ENCODE data around the gene CCDC88C. TPM values are rescaled to one million over a fixed set of nuclear protein-coding genes. Genes with fewer than 3 reads are reported as not detected.
A peak's percentile ranks its signal among the peaks of the same experiment; 100 is the strongest.

Gene CCDC88C
- total RNA-seq, 2 donors from 2014 or later, result 333 to 339 TPM

- H3K27ac Mint-ChIP-seq, result peak overlapping the region; percentile 99
Observed at GRCh38 chr14:91354979-91355685, 62.5 kb downstream of the CCDC88C start.

GRCh38 chr14:91354221-91354916 lies 63.3 kb downstream of the CCDC88C start:
- ATAC-seq (no peak), DNase-seq (no peak)
- H3K27ac Mint-ChIP-seq, result peak overlapping the region; percentile 99
- peak overlapping the region; percentile 69 for H3K4me3 Mint-ChIP-seq
- H3K27me3 Mint-ChIP-seq, result no peaks in the 10 kb centered on the region
- H3K36me3 Mint-ChIP-seq (ENCODE audit: low read depth), result peaks cover 5% of the 10 kb centered on the region
- peaks cover 74% of the 10 kb centered on the region for H3K4me1 Mint-ChIP-seq
- no peaks in the 10 kb centered on the region for H3K9me3 ChIP-seq (ENCODE audit: control insufficient read depth, low read length, poor library complexity, severe bottlenecking)

More at GRCh38 chr14:91354979-91355685, 62.5 kb downstream of the CCDC88C start:
- Mint-ChIP-seq H3K4me1 (peaks cover 73% of the 10 kb centered on the region), H3K36me3 (ENCODE audit: low read depth) (peaks cover 5% of the 10 kb centered on the region), H3K27me3 (no peaks in the 10 kb centered on the region), H3K4me3 (peak overlapping the region; percentile 83)
- no peaks in the 10 kb centered on the region for H3K9me3 ChIP-seq (ENCODE audit: control insufficient read depth, low read length, poor library complexity, severe bottlenecking)
- DNase-seq, result no peak
- peak; percentile 18 for ATAC-seq

- ATAC-seq (no peak), DNase-seq (no peak)
- peaks cover 82% of the 10 kb centered on the region for H3K4me1 Mint-ChIP-seq
- peak overlapping the region; percentile 93 for H3K4me3 Mint-ChIP-seq
- peak overlapping the region; percentile 99 for H3K27ac Mint-ChIP-seq
- peaks cover 5% of the 10 kb centered on the region for H3K36me3 Mint-ChIP-seq (ENCODE audit: low read depth)
- no peaks in the 10 kb centered on the region for H3K9me3 ChIP-seq (ENCODE audit: control insufficient read depth, low read length, poor library complexity, severe bottlenecking)
- no peaks in the 10 kb centered on the region for H3K27me3 Mint-ChIP-seq
Observed at GRCh38 chr14:91352728-91353692, 64.6 kb downstream of the CCDC88C start.

- peaks cover 81% of the 10 kb centered on the region for H3K4me1 Mint-ChIP-seq
- no peak for DNase-seq
- H3K27ac Mint-ChIP-seq, result peak overlapping the region; percentile 99
- no peak for ATAC-seq
- no peaks in the 10 kb centered on the region for H3K27me3 Mint-ChIP-seq
- H3K9me3 ChIP-seq (ENCODE audit: control insufficient read depth, low read length, poor library complexity, severe bottlenecking), result no peaks in the 10 kb centered on the region
- peak overlapping the region; percentile 93 for H3K4me3 Mint-ChIP-seq
- H3K36me3 Mint-ChIP-seq (ENCODE audit: low read depth), result peaks cover 5% of the 10 kb centered on the region
Observed at GRCh38 chr14:91352053-91352452, 65.6 kb downstream of the CCDC88C start.

- ATAC-seq (no peak), DNase-seq (no peak)
- H3K27ac Mint-ChIP-seq, result peak overlapping the region; percentile 99
- peaks cover 80% of the 10 kb centered on the region for H3K4me1 Mint-ChIP-seq
- H3K9me3 ChIP-seq (ENCODE audit: control insufficient read depth, low read length, poor library complexity, severe bottlenecking), result no peaks in the 10 kb centered on the region
- H3K27me3 Mint-ChIP-seq, result no peaks in the 10 kb centered on the region
- H3K36me3 Mint-ChIP-seq (ENCODE audit: low read depth), result peaks cover 3% of the 10 kb centered on the region
- H3K4me3 Mint-ChIP-seq, result peak overlapping the region; percentile 93
Observed at GRCh38 chr14:91351512-91351862, 66.1 kb downstream of the CCDC88C start.

- Mint-ChIP-seq H3K27ac (peak overlapping the region; percentile 99), H3K4me1 (peaks cover 75% of the 10 kb centered on the region), H3K27me3 (no peaks in the 10 kb centered on the region), H3K36me3 (ENCODE audit: low read depth) (peaks cover 3% of the 10 kb centered on the region), H3K4me3 (peak overlapping the region; percentile 93)
- DNase-seq, result peak in 1 of 3 donors; percentile 40
- no peaks in the 10 kb centered on the region for H3K9me3 ChIP-seq (ENCODE audit: control insufficient read depth, low read length, poor library complexity, severe bottlenecking)
- peak; percentile 57 for ATAC-seq
Observed at GRCh38 chr14:91350813-91351511, 66.7 kb downstream of the CCDC88C start.

- Mint-ChIP-seq H3K4me3 (peak overlapping the region; percentile 93), H3K27me3 (no peaks in the 10 kb centered on the region), H3K27ac (peak overlapping the region; percentile 99), H3K4me1 (peaks cover 72% of the 10 kb centered on the region), H3K36me3 (ENCODE audit: low read depth) (peaks cover 3% of the 10 kb centered on the region)
- no peaks in the 10 kb centered on the region for H3K9me3 ChIP-seq (ENCODE audit: control insufficient read depth, low read length, poor library complexity, severe bottlenecking)
- no peak for DNase-seq
- no peak for ATAC-seq
Observed at GRCh38 chr14:91350483-91350812, 67.2 kb downstream of the CCDC88C start.

- Mint-ChIP-seq H3K27me3 (no peaks in the 10 kb centered on the region), H3K4me1 (peaks cover 66% of the 10 kb centered on the region), H3K27ac (peak overlapping the region; percentile 99), H3K4me3 (peak overlapping the region; percentile 93), H3K36me3 (ENCODE audit: low read depth) (peaks cover under 1% of the 10 kb centered on the region)
- H3K9me3 ChIP-seq (ENCODE audit: control insufficient read depth, low read length, poor library complexity, severe bottlenecking), result no peaks in the 10 kb centered on the region
- DNase-seq (peak; percentile 41 to 65 (median 59)), ATAC-seq (peak; percentile 88)
Observed at GRCh38 chr14:91349481-91350074, 68.0 kb downstream of the CCDC88C start.

- Mint-ChIP-seq H3K4me3 (peak overlapping the region; percentile 93), H3K36me3 (ENCODE audit: low read depth) (no peaks in the 10 kb centered on the region), H3K27ac (peak overlapping the region; percentile 99), H3K27me3 (no peaks in the 10 kb centered on the region), H3K4me1 (peaks cover 68% of the 10 kb centered on the region)
- ATAC-seq (peak; percentile 2), DNase-seq (no peak)
- H3K9me3 ChIP-seq (ENCODE audit: control insufficient read depth, low read length, poor library complexity, severe bottlenecking), result no peaks in the 10 kb centered on the region
Observed at GRCh38 chr14:91348845-91349465, 68.7 kb downstream of the CCDC88C start.

GRCh38 chr14:91346838-91347173 lies 70.8 kb downstream of the CCDC88C start:
- Mint-ChIP-seq H3K27me3 (no peaks in the 10 kb centered on the region), H3K27ac (peak overlapping the region; percentile 94), H3K4me3 (peak overlapping the region; percentile 7), H3K36me3 (ENCODE audit: low read depth) (no peaks in the 10 kb centered on the region), H3K4me1 (peaks cover 54% of the 10 kb centered on the region)
- no peaks in the 10 kb centered on the region for H3K9me3 ChIP-seq (ENCODE audit: control insufficient read depth, low read length, poor library complexity, severe bottlenecking)
- no peak for ATAC-seq
- no peak for DNase-seq

GRCh38 chr14:91344096-91344495 lies 73.5 kb downstream of the CCDC88C start:
- Mint-ChIP-seq H3K36me3 (ENCODE audit: low read depth) (peaks cover 2% of the 10 kb centered on the region), H3K27ac (peak overlapping the region; percentile 94), H3K4me3 (no peak overlapping the region), H3K27me3 (no peaks in the 10 kb centered on the region), H3K4me1 (peaks cover 33% of the 10 kb centered on the region)
- DNase-seq (no peak), ATAC-seq (no peak)
- H3K9me3 ChIP-seq (ENCODE audit: control insufficient read depth, low read length, poor library complexity, severe bottlenecking), result no peaks in the 10 kb centered on the region

GRCh38 chr14:91343051-91343450 lies 74.6 kb downstream of the CCDC88C start:
- peaks cover 25% of the 10 kb centered on the region for H3K4me1 Mint-ChIP-seq
- H3K9me3 ChIP-seq (ENCODE audit: control insufficient read depth, low read length, poor library complexity, severe bottlenecking), result no peaks in the 10 kb centered on the region
- peak overlapping the region; percentile 94 for H3K27ac Mint-ChIP-seq
- DNase-seq (no peak), ATAC-seq (no peak)
- peaks cover 4% of the 10 kb centered on the region for H3K36me3 Mint-ChIP-seq (ENCODE audit: low read depth)
- H3K27me3 Mint-ChIP-seq, result no peaks in the 10 kb centered on the region
- no peak overlapping the region for H3K4me3 Mint-ChIP-seq

All from T-helper 17 cell (primary cell).